K562 (cell line): ENCODE results near the gene FPGS. TPM values are rescaled to one million over a fixed set of nuclear protein-coding genes. Genes with fewer than 3 reads are reported as not detected.

Source experiments
- ETV5 ChIP-seq: sonication (generic); formaldehyde crosslinking; IDR thresholded peaks from 2 replicates; pipeline ENCODE4 v1.4.0; 2020; ENCODE audit warnings: low read depth, mild to moderate bottlenecking, missing genetic modification reagents
- MEF2D ChIP-seq: conservative IDR thresholded peaks from 2 replicates; pipeline ENCODE4 v1.6.1; 2016; ENCODE audit warnings: low read depth, missing genetic modification characterization, missing compliant biosample characterization
- MYNN ChIP-seq, 2 experiments: sonication (generic); formaldehyde crosslinking in 1 of 2; IDR thresholded peaks; 2 replicates each; pipeline versions ENCODE4 v1.5.0 to v1.6.1; 2016 to 2020; ENCODE audit warnings: antibody characterized with exemption in 1 of 2, missing genetic modification reagents in 1 of 2
- SP1 ChIP-seq: sonication (generic); formaldehyde crosslinking; IDR thresholded peaks from 2 replicates; pipeline ENCODE4 v1.8.1; 2022; ENCODE audit warnings: mild to moderate bottlenecking, missing genetic modification reagents
- polyA plus RNA-seq, 8 experiments: library from polyadenylated mRNA; depleted of rRNA in 4 of 8; stranded (reverse) in 5 of 8; unstranded in 3 of 8; fragments of >200 nt; fragmentation: Nextera tagmentation in 2 of 8; fragmentation: Illumina TruSeq in 1 of 8; extraction: Ambion mirVana in 2 of 8; extraction: Trizol in 1 of 8; gene quantifications; 2 replicates each; pipeline versions ENCODE4 v1.2.1 to v1.2.3, GENCODE V29; 2011 to 2014; ENCODE audit warnings: inconsistent platforms in 1 of 8, missing spikeins in 1 of 8
- total RNA-seq, 7 experiments: library from RNA; depleted of rRNA in 6 of 7; stranded (reverse); fragments of >200 nt in 6 of 7; fragmentation: Illumina TruSeq in 2 of 7; extraction: Trizol in 2 of 7; gene quantifications; 2 replicates each; pipeline versions ENCODE4 v1.2.1 to v1.2.3, GENCODE V29; 2011 to 2021; ENCODE audit warnings: low replicate concordance in 1 of 7
- TF ChIP-seq, protein P1 (sequence below): fragments of 450-650 bp; IDR thresholded peaks from 2 replicates; pipeline ENCODE4 v1.6.1; 2016; ENCODE audit warnings: mild to moderate bottlenecking, moderate library complexity
- TF ChIP-seq, protein P2 (sequence below): fragments of 250-450 bp; sonication (Bioruptor Pico); IDR thresholded peaks from 2 replicates; pipeline ENCODE4 v1.8.0; 2022; ENCODE audit warnings: moderate library complexity, mild to moderate bottlenecking, inconsistent platforms
- TF ChIP-seq, protein P3 (sequence below), 2 experiments: IDR thresholded peaks; 2 replicates each; pipeline ENCODE4 v1.6.1; 2012; ENCODE audit warnings: improper control_type of control experiment in 2 of 2, low read depth in 2 of 2, low read length in 2 of 2, borderline replicate concordance in 1 of 2
- TF ChIP-seq, protein P4 (sequence below): sonication (generic); formaldehyde crosslinking; IDR thresholded peaks from 2 replicates; pipeline ENCODE4 v1.8.0; 2022; ENCODE audit warnings: missing genetic modification reagents, mild to moderate bottlenecking, moderate library complexity, borderline replicate concordance

Gene FPGS
- total and polyA plus RNA-seq, 9 of the 15 experiments (the other 6 are each of a cell fraction or from before 2014, with no cell fraction given) = 0.84 to 86.4 (median 59.2) TPM

DNA sequence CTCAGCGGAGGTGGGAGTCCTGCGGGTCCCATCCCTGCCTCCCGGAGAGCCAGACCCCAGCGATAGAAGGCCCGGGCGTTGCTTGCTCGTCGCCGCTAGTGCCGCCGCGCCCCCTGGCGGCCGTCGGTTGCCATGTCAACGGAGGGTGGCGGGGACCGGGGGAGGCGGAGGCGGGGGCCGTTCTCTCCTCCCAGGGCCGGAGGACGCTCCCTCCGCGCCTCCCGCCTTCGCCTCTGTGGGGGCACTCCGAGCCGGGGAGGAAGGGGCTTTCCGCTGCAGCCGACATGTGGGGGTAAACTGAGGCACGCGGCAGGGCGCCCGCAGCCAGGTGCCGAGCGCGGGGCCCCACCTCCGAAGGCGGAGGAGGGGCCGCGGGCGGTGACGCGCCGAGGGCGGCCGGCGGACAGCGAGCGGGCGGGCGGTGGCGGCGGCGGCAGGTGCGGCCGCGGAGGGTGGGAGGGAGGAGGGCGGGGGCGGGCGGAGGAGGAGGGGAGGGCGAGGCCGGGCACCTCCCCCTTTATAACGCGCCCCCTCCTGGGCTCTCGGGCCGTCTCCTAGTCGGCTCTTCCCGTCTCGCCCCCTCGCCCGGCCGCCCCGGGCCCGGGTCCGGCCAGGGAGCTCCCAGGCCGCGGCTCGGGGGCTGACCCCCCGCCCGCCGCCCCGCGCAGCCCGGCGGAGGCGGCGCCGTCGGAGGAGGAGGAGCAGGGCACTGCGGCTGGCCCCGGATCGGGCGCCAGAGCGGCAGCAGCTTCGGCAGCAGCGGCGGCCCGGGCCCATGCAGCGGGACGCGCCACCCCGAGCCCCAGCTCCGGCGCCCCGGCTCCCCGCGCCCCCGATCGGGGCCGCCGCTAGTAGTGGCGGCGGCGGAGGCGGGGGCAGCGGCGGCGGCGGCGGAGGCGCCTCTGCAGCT, 17.4 kb upstream of the FPGS start (continued):
- TF ChIP-seq, protein P1, sequence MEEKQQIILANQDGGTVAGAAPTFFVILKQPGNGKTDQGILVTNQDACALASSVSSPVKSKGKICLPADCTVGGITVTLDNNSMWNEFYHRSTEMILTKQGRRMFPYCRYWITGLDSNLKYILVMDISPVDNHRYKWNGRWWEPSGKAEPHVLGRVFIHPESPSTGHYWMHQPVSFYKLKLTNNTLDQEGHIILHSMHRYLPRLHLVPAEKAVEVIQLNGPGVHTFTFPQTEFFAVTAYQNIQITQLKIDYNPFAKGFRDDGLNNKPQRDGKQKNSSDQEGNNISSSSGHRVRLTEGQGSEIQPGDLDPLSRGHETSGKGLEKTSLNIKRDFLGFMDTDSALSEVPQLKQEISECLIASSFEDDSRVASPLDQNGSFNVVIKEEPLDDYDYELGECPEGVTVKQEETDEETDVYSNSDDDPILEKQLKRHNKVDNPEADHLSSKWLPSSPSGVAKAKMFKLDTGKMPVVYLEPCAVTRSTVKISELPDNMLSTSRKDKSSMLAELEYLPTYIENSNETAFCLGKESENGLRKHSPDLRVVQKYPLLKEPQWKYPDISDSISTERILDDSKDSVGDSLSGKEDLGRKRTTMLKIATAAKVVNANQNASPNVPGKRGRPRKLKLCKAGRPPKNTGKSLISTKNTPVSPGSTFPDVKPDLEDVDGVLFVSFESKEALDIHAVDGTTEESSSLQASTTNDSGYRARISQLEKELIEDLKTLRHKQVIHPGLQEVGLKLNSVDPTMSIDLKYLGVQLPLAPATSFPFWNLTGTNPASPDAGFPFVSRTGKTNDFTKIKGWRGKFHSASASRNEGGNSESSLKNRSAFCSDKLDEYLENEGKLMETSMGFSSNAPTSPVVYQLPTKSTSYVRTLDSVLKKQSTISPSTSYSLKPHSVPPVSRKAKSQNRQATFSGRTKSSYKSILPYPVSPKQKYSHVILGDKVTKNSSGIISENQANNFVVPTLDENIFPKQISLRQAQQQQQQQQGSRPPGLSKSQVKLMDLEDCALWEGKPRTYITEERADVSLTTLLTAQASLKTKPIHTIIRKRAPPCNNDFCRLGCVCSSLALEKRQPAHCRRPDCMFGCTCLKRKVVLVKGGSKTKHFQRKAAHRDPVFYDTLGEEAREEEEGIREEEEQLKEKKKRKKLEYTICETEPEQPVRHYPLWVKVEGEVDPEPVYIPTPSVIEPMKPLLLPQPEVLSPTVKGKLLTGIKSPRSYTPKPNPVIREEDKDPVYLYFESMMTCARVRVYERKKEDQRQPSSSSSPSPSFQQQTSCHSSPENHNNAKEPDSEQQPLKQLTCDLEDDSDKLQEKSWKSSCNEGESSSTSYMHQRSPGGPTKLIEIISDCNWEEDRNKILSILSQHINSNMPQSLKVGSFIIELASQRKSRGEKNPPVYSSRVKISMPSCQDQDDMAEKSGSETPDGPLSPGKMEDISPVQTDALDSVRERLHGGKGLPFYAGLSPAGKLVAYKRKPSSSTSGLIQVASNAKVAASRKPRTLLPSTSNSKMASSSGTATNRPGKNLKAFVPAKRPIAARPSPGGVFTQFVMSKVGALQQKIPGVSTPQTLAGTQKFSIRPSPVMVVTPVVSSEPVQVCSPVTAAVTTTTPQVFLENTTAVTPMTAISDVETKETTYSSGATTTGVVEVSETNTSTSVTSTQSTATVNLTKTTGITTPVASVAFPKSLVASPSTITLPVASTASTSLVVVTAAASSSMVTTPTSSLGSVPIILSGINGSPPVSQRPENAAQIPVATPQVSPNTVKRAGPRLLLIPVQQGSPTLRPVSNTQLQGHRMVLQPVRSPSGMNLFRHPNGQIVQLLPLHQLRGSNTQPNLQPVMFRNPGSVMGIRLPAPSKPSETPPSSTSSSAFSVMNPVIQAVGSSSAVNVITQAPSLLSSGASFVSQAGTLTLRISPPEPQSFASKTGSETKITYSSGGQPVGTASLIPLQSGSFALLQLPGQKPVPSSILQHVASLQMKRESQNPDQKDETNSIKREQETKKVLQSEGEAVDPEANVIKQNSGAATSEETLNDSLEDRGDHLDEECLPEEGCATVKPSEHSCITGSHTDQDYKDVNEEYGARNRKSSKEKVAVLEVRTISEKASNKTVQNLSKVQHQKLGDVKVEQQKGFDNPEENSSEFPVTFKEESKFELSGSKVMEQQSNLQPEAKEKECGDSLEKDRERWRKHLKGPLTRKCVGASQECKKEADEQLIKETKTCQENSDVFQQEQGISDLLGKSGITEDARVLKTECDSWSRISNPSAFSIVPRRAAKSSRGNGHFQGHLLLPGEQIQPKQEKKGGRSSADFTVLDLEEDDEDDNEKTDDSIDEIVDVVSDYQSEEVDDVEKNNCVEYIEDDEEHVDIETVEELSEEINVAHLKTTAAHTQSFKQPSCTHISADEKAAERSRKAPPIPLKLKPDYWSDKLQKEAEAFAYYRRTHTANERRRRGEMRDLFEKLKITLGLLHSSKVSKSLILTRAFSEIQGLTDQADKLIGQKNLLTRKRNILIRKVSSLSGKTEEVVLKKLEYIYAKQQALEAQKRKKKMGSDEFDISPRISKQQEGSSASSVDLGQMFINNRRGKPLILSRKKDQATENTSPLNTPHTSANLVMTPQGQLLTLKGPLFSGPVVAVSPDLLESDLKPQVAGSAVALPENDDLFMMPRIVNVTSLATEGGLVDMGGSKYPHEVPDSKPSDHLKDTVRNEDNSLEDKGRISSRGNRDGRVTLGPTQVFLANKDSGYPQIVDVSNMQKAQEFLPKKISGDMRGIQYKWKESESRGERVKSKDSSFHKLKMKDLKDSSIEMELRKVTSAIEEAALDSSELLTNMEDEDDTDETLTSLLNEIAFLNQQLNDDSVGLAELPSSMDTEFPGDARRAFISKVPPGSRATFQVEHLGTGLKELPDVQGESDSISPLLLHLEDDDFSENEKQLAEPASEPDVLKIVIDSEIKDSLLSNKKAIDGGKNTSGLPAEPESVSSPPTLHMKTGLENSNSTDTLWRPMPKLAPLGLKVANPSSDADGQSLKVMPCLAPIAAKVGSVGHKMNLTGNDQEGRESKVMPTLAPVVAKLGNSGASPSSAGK = no peak
- TF ChIP-seq, protein P2, sequence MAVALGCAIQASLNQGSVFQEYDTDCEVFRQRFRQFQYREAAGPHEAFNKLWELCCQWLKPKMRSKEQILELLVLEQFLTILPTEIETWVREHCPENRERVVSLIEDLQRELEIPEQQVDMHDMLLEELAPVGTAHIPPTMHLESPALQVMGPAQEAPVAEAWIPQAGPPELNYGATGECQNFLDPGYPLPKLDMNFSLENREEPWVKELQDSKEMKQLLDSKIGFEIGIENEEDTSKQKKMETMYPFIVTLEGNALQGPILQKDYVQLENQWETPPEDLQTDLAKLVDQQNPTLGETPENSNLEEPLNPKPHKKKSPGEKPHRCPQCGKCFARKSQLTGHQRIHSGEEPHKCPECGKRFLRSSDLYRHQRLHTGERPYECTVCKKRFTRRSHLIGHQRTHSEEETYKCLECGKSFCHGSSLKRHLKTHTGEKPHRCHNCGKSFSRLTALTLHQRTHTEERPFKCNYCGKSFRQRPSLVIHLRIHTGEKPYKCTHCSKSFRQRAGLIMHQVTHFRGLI (CRISPR knock-in tag) = peak; percentile 87; the same call in 1 of the 2 replicates
- TF ChIP-seq MYNN (IDR thresholded peaks at IDR 0.05) (peak; percentile 23; the same call in 1 of the 2 replicates), MYNN (CRISPR knock-in tag; IDR thresholded peaks at IDR 0.05) (no peak), MEF2D (tag) (no peak), ETV5 (CRISPR knock-in tag) (no peak), SP1 (CRISPR knock-in tag) (peak; percentile 62; the same call in 1 of the 2 replicates)
- TF ChIP-seq, protein P3, sequence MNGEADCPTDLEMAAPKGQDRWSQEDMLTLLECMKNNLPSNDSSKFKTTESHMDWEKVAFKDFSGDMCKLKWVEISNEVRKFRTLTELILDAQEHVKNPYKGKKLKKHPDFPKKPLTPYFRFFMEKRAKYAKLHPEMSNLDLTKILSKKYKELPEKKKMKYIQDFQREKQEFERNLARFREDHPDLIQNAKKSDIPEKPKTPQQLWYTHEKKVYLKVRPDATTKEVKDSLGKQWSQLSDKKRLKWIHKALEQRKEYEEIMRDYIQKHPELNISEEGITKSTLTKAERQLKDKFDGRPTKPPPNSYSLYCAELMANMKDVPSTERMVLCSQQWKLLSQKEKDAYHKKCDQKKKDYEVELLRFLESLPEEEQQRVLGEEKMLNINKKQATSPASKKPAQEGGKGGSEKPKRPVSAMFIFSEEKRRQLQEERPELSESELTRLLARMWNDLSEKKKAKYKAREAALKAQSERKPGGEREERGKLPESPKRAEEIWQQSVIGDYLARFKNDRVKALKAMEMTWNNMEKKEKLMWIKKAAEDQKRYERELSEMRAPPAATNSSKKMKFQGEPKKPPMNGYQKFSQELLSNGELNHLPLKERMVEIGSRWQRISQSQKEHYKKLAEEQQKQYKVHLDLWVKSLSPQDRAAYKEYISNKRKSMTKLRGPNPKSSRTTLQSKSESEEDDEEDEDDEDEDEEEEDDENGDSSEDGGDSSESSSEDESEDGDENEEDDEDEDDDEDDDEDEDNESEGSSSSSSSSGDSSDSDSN (IDR thresholded peaks at IDR 0.05; ENCODE audit: borderline replicate concordance in 1 of 2, low read depth in 2 of 2, low read length in 2 of 2) = no peak
- TF ChIP-seq, protein P4, sequence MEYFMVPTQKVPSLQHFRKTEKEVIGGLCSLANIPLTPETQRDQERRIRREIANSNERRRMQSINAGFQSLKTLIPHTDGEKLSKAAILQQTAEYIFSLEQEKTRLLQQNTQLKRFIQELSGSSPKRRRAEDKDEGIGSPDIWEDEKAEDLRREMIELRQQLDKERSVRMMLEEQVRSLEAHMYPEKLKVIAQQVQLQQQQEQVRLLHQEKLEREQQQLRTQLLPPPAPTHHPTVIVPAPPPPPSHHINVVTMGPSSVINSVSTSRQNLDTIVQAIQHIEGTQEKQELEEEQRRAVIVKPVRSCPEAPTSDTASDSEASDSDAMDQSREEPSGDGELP (CRISPR knock-in tag) = peak; percentile 67
